H54 (cell line): Measurements from ENCODE around the gene UVSSA.

Source experiments
- DNase-seq: peaks from one replicate; pipeline ENCODE4 v3.0.0; 2011; ENCODE audit warnings: low spot score, mixed read lengths; ENCODE audit not compliant: insufficient read length
- FAIRE-seq: peaks from 3 replicates; lab custom pipeline; 2011; peaks lifted over from hg19 to GRCh38; lab: Jason Lieb, UNC
- POLR2A ChIP-seq: IDR thresholded peaks from 2 replicates; pipeline ENCODE4 v1.6.1; 2011; ENCODE audit warnings: low read depth, mild to moderate bottlenecking, low read length

The UVSSA gene

GRCh38 chr4:1354983-1355275 lies 7.9 kb downstream of the UVSSA start:
- FAIRE-seq, result no peak
- DNase-seq, result no peak
- TF ChIP-seq POLR2A, result no peak

- no peak for TF ChIP-seq POLR2A
- FAIRE-seq, result no peak
- DNase-seq, result no peak
These were observed 8.4 kb downstream of the UVSSA start for GRCh38 chr4:1355378-1355777.

- no peak for FAIRE-seq
- TF ChIP-seq POLR2A, result no peak
- peak; percentile 26 for DNase-seq
These were observed 9.4 kb downstream of the UVSSA start for GRCh38 chr4:1356181-1356998.

GRCh38 chr4:1357356-1358248 lies 10.6 kb downstream of the UVSSA start:
- no peak for FAIRE-seq
- TF ChIP-seq POLR2A, result no peak

GRCh38 chr4:1358421-1359143 lies 11.6 kb downstream of the UVSSA start:
- no peak for TF ChIP-seq POLR2A
- FAIRE-seq (no peak), DNase-seq (no peak)

More at GRCh38 chr4:1357356-1358248, 10.6 kb downstream of the UVSSA start:
- DNase-seq, result no peak

GRCh38 chr4:1359144-1359501 lies 12.1 kb downstream of the UVSSA start:
- DNase-seq, result no peak
- TF ChIP-seq POLR2A, result no peak
- no peak for FAIRE-seq

GRCh38 chr4:1359976-1360375 lies 13.0 kb downstream of the UVSSA start:
- no peak for TF ChIP-seq POLR2A
- FAIRE-seq (no peak), DNase-seq (no peak)

GRCh38 chr4:1360423-1361283 lies 13.6 kb downstream of the UVSSA start:
- no peak for DNase-seq
- TF ChIP-seq POLR2A, result no peak
- FAIRE-seq, result no peak

GRCh38 chr4:1361431-1361830 lies 14.4 kb downstream of the UVSSA start:
- no peak for DNase-seq
- no peak for FAIRE-seq
- no peak for TF ChIP-seq POLR2A

- no peak for DNase-seq
- FAIRE-seq, result no peak
- TF ChIP-seq POLR2A, result no peak
These were observed 15.0 kb downstream of the UVSSA start for GRCh38 chr4:1362046-1362445.

GRCh38 chr4:1362521-1362920 lies 15.5 kb downstream of the UVSSA start:
- FAIRE-seq (no peak), DNase-seq (no peak)
- no peak for TF ChIP-seq POLR2A

GRCh38 chr4:1363513-1363912 lies 16.5 kb downstream of the UVSSA start:
- FAIRE-seq, result no peak
- TF ChIP-seq POLR2A, result no peak
- no peak for DNase-seq

- FAIRE-seq, result no peak
- TF ChIP-seq POLR2A, result no peak
- DNase-seq, result no peak
These were observed 17.2 kb downstream of the UVSSA start for GRCh38 chr4:1364217-1364616.

GRCh38 chr4:1364748-1365147 lies 17.7 kb downstream of the UVSSA start:
- FAIRE-seq, result no peak
- no peak for DNase-seq
- no peak for TF ChIP-seq POLR2A
